ENCODE results near the gene CDKAL1. TPM values are rescaled to one million over a fixed set of nuclear protein-coding genes. Genes with fewer than 3 reads are reported as not detected.

The CDKAL1 gene
- total and polyA plus RNA-seq, 10 of the 15 experiments (the other 5 are each of a cell fraction or from before 2014, with no cell fraction given), result 10.7 to 26.9 (median 17.3) TPM

DNA sequence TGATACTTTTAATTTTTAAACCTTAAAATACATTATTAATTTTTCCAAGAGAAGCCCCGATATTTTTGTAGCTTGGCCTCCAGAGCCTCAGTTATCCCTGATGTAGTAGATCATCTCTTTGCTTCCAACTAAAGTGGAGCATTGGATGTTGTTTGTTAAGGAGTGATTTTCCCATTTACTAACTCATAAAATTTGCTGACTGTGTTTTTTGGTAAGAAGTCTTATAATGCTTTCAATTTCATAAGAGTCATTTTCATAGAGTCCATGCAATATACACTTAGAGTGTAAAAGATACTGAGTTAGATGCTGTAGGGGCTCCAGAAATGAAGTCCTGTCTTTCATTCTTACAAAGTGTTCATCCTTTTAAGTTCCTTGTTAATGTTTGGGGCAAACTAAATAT lies 46.8 kb downstream of the CDKAL1 start:
- SMC1A ChIA-PET (ENCODE audit: uncharacterized antibody, unreplicated experiment), result no interaction called here
- intact Hi-C loops (cut with micrococcal nuclease; ENCODE audit: unreplicated experiment), result no loop called here
- FAIRE-seq, result no peak

More for the DNA sequence above, 46.8 kb downstream of the CDKAL1 start:
- in situ Hi-C loops (cut with MboI), result no loop called here
- no peak for DNase-seq (ENCODE audit: low read depth, low spot score)
- ChIA-PET CTCF (no interaction called here), RAD21 (ENCODE audit: unreplicated experiment) (no interaction called here), POLR2A (no interaction called here)
- ATAC-seq, result 0 out of 3 replicates have a peak, but pooled peaks have one; percentile 27
- H3K27ac ChIP-seq (ENCODE audit: control insufficient read depth, insufficient read depth), result no peak overlapping the region
- no TSS peak for BruUV-seq (replicated peaks)
- H3K9ac ChIP-seq (ENCODE audit: control insufficient read depth, insufficient read depth, low read length), result no peak overlapping the region
- no peak for TF ChIP-seq ZZZ3 (IDR thresholded peaks at IDR 0.05; ENCODE audit: control insufficient read depth, insufficient read length, low read depth)
- TF ChIP-seq, protein P1, sequence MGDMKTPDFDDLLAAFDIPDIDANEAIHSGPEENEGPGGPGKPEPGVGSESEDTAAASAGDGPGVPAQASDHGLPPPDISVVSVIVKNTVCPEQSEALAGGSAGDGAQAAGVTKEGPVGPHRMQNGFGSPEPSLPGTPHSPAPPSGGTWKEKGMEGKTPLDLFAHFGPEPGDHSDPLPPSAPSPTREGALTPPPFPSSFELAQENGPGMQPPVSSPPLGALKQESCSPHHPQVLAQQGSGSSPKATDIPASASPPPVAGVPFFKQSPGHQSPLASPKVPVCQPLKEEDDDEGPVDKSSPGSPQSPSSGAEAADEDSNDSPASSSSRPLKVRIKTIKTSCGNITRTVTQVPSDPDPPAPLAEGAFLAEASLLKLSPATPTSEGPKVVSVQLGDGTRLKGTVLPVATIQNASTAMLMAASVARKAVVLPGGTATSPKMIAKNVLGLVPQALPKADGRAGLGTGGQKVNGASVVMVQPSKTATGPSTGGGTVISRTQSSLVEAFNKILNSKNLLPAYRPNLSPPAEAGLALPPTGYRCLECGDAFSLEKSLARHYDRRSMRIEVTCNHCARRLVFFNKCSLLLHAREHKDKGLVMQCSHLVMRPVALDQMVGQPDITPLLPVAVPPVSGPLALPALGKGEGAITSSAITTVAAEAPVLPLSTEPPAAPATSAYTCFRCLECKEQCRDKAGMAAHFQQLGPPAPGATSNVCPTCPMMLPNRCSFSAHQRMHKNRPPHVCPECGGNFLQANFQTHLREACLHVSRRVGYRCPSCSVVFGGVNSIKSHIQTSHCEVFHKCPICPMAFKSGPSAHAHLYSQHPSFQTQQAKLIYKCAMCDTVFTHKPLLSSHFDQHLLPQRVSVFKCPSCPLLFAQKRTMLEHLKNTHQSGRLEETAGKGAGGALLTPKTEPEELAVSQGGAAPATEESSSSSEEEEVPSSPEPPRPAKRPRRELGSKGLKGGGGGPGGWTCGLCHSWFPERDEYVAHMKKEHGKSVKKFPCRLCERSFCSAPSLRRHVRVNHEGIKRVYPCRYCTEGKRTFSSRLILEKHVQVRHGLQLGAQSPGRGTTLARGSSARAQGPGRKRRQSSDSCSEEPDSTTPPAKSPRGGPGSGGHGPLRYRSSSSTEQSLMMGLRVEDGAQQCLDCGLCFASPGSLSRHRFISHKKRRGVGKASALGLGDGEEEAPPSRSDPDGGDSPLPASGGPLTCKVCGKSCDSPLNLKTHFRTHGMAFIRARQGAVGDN (IDR thresholded peaks at IDR 0.05), result no peak
- no peak for TF ChIP-seq HDAC6 (IDR thresholded peaks at IDR 0.05; ENCODE audit: unreplicated experiment)
- TF ChIP-seq YY1 (IDR thresholded peaks at IDR 0.05; ENCODE audit: low read depth, low read length), result no peak
- TF ChIP-seq MYC (IDR thresholded peaks at IDR 0.05; ENCODE audit: insufficient read depth, insufficient read length, insufficient replicate concordance, low read length, severe bottlenecking), result no peak
- TF ChIP-seq CBX5 (IDR thresholded peaks at IDR 0.05; ENCODE audit: low read depth), result no peak
- TF ChIP-seq DPF2 (IDR thresholded peaks at IDR 0.05), result no peak
- no peak for TF ChIP-seq NFYA (IDR thresholded peaks at IDR 0.05; ENCODE audit: borderline replicate concordance, low read depth, low read length)
- TF ChIP-seq, protein P2, sequence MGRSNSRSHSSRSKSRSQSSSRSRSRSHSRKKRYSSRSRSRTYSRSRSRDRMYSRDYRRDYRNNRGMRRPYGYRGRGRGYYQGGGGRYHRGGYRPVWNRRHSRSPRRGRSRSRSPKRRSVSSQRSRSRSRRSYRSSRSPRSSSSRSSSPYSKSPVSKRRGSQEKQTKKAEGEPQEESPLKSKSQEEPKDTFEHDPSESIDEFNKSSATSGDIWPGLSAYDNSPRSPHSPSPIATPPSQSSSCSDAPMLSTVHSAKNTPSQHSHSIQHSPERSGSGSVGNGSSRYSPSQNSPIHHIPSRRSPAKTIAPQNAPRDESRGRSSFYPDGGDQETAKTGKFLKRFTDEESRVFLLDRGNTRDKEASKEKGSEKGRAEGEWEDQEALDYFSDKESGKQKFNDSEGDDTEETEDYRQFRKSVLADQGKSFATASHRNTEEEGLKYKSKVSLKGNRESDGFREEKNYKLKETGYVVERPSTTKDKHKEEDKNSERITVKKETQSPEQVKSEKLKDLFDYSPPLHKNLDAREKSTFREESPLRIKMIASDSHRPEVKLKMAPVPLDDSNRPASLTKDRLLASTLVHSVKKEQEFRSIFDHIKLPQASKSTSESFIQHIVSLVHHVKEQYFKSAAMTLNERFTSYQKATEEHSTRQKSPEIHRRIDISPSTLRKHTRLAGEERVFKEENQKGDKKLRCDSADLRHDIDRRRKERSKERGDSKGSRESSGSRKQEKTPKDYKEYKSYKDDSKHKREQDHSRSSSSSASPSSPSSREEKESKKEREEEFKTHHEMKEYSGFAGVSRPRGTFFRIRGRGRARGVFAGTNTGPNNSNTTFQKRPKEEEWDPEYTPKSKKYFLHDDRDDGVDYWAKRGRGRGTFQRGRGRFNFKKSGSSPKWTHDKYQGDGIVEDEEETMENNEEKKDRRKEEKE (IDR thresholded peaks at IDR 0.05), result no peak
- no peak for TF ChIP-seq ESRRA (IDR thresholded peaks at IDR 0.05; ENCODE audit: low read length)
- TF ChIP-seq, protein P3, sequence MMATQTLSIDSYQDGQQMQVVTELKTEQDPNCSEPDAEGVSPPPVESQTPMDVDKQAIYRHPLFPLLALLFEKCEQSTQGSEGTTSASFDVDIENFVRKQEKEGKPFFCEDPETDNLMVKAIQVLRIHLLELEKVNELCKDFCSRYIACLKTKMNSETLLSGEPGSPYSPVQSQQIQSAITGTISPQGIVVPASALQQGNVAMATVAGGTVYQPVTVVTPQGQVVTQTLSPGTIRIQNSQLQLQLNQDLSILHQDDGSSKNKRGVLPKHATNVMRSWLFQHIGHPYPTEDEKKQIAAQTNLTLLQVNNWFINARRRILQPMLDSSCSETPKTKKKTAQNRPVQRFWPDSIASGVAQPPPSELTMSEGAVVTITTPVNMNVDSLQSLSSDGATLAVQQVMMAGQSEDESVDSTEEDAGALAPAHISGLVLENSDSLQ (IDR thresholded peaks at IDR 0.05), result no peak
- TF ChIP-seq CHD1 (IDR thresholded peaks at IDR 0.05; ENCODE audit: low read depth, low read length), result no peak
- no peak for TF ChIP-seq BMI1 (IDR thresholded peaks at IDR 0.05; ENCODE audit: borderline replicate concordance)
- no peak for TF ChIP-seq STAT1 (conservative IDR thresholded peaks at IDR 0.05)
- H3K79me2 ChIP-seq (ENCODE audit: control insufficient read depth, insufficient read depth, low read length), result no peaks in the 10 kb centered on the region
- H3K4me1 ChIP-seq (ENCODE audit: control insufficient read depth, insufficient read depth, low read length), result peaks cover 4% of the 10 kb centered on the region; the same call in 1 of the 2 replicates
- H3K27me3 ChIP-seq (replicated peaks in 1 of 2; ENCODE audit: control insufficient read depth in 2 of 2, insufficient read depth in 2 of 2, low read length in 1 of 2), result no peaks in the 10 kb centered on the region
- H2AFZ ChIP-seq (ENCODE audit: control insufficient read depth, low read depth, low read length), result no peak overlapping the region
- no peaks in the 10 kb centered on the region for H4K20me1 ChIP-seq (ENCODE audit: control insufficient read depth, insufficient read depth)
- peaks cover 0 to 3% of the 10 kb centered on the region in 2 experiments; a peak in 2 of 4 replicates for H3K36me3 ChIP-seq (ENCODE audit: control insufficient read depth in 2 of 2, insufficient read depth in 2 of 2, low read length in 1 of 2)
- H3K4me2 ChIP-seq (ENCODE audit: control insufficient read depth, insufficient read depth), result no peak overlapping the region
- no peaks in the 10 kb centered on the region for H3K9me3 ChIP-seq (replicated peaks; ENCODE audit: control insufficient read depth, insufficient read depth, low read length)
- WGBS (ENCODE audit: insufficient coverage, insufficient replicate concordance, low lambda C conversion rate, missing lambda C conversion rate), result 89% methylated on average over 1 of the region's 1 CpG
- no peak overlapping the region for H3K4me3 ChIP-seq
